T-helper 2 cell treated with Interferon-gamma antibody and Interleukin-4, amounts not matched to agents 100 ng/mL and 5 ng/mL, for 36 hours (primary cell): ENCODE results near the gene NDNF. TPM values are rescaled to one million over a fixed set of nuclear protein-coding genes. Genes with fewer than 3 reads are reported as not detected.

Experiments
- intact Hi-C: fragments of 100-400 bp; cut with micrococcal nuclease; formaldehyde crosslinking; loops from one replicate; pipeline ENCODE4 v1.15.1; 2023
- total RNA-seq: library from RNA; stranded (reverse); gene quantifications from 2 replicates; pipeline ENCODE4 v1.2.3, GENCODE V29; 2022

NDNF gene
- total RNA-seq, 1 donor from 2014 or later = not detected

DNA sequence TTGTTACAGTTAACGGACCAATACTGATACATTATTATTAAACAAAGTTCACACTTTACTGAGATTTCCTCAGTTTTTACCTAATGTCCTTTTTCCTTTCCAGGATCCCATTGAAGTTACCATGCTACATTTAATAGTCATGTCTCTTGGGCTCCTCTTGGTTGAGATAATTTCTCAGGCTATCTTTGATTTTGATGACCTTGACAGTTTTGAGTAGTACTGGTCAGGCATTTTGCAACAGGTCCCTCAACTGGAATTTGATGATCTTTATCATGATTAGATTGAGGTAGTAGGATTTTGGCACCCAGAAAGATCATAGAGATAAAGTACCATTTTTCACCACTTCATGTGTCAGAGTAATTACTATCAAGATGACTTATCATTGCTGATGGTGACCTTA lies 53.8 kb downstream of the NDNF start:
- intact Hi-C loops = no loop called here

DNA sequence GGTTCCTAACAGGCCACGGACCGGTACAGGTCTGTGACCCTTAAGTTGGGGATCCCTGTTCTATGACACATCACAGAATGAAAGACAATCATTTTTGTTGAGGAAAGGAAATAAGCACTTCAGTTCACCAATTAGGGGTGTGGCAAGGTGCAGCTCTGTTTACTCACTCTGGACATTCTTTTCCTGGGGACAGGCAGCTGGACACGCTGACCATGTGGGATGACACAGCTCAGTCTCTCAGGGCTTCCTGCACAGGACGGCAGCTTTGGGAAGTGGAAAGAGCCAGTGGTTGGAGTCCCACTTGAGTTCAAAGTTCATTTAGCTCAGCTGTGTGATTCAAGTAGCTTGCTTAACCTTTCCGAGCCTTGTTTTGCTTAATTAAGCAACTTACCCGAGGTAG lies 55.7 kb downstream of the NDNF start:
- intact Hi-C loops = no loop called here

DNA sequence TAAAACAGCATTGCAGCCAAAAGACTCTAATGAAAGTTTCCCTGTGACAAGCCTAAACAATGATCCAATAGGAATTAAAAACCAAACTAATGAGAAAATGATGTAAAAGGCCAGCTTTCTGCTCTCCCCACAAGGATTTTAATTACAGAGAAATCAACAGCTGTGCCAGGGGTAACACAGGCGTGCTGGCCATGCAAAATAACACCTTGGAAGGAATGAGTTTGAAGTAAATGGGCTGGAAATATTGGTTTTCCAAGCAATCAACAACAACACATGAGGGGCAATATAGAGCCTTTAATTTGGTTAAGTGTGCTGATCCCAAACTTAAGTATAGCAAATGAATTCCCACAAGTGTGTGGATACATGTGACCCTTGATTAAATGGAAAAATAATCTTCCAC lies 56.9 kb downstream of the NDNF start:
- intact Hi-C loops = no loop called here

DNA sequence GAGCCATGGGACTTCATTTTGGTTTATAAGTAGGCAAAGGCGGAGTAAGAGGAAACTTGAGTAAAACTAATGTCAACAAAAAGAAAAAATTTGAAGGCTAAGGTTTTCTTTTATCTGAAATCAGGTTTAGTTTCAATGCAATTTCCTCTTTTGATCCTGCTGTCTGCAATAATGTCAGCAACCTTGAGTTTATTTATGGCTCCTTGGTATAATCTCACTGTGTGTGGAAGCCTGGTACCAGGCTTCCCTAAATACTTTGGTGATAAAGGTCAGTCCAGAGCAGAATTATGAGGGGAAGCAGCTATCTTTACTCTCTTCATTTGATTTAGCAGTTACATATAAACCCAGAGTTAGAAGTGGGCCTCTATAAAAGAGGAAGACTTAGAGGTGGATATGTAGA lies 57.8 kb downstream of the NDNF start:
- intact Hi-C loops = no loop called here

DNA sequence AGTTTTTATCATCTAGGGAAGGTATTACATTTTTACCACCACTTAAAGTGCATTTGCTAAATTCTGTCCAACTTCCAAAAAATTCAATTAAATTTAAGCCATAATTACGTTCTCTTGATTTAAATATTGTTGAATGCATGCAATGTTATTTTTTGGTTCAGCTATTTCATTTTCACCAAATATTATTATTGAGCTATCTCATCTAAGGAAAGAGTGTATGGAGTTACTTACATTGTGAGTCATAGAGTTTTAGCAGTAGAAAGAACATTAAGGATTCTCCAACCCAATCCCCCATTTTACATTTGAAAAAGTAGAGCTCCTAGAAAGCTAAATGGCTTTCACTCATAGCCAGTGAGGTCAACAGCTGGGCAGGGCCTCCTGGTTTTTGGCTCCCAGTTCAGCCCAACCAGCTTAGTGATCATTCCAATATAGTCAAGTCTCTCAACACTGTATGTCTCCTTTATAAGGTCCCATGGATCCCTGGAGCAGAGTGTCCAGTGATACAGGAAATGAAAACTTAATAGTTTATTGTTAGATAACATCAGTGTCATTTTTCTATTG lies 60.5 kb downstream of the NDNF start:
- intact Hi-C loops = no loop called here

DNA sequence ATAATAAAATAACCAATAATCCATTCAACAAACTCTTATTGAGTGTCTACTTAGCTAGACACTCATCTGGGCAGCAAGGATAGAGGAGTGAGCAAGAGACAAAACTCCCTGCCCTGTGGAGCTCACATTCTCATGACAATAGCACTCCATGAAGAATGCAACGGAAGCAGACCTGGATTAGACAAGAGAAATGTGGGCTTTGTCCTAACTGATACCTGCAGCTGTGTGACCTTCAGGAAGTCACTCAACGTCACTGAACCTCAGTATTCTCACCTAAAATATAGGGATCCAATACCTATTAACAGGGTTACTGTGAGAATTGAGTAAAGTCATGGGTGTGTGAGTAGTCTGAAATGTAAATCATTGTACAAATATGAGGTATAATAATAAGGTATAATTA lies 61.2 kb downstream of the NDNF start:
- intact Hi-C loops = no loop called here

DNA sequence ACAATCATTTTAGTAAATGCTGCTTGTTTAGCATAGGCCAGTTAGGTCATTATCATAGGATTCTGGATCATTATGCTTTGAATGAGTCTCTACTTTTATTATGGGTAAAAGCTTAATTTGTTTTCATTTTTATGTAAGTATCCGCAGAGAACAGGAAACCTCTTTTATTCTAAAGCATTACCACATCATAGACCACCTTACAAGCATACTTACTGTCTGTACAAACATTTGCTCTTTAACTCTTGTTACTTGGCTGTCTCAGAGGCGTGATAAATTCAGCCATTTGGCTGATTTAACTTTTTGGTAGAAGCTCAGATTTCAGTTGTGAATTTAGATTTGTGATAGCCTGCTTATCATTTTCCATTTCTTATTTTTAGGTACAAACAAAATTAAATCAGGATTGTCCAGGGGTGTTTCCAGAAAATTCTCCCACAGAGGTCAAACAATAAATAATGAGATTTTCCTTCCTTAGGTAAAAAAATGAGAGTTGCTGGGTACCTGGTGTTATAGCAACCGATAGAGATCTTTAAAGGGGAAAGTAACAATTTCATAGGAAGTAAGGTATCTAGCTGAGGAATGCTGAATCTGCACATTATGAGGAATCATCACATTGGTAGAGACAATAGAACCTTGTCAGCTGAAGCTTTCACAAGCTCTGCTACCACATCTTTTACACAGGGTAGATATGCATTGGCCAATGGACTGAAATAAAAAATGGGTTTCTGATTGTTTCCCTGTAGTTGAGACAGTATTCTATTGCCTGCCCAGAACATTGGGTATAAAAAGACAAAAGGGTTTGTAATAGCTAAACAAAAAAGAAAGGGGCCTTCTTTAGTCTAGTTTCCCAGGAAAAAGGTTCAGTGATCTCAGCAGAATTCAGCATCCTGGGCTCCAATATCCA lies 62.5 kb downstream of the NDNF start:
- intact Hi-C loops = no loop called here

DNA sequence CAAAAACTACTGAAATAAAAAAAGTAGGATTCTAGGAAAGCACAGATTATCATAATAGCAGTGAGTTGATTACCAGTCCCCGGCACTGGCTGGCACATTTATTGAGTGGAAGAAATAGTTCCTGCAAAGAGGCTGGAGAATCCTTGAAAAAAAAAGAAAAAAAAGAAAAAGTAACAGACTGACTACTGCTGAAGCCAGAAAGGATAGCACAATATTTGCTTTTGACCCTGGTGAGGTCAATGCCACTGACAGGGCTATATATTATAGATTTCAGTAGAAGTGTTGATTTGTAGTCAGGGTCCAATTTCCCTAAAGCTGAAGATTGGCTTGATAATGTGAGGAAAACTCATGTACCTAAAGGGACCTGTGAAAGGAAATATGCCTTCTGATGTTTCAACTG lies 64.7 kb downstream of the NDNF start:
- intact Hi-C loops = no loop called here

DNA sequence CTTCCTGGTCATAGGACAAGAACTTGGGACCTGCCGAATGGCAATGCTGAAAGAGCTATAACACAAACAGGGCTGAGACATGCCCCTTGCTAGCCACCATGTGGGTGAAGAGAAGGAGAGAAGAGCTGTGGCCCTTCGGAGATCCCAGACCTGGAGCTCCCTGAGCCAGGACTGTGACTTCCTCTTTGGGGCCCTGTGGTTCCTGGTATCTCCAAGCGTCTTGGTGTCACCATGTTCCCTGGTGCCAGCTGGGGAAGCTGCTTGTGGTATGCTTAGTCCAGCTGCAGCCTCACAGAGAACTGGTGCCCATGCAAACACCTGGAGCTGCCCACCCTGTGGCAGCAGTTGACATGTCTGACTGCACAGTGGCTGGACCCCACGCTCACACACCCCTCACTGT lies 68.5 kb downstream of the NDNF start:
- intact Hi-C loops = no loop called here

DNA sequence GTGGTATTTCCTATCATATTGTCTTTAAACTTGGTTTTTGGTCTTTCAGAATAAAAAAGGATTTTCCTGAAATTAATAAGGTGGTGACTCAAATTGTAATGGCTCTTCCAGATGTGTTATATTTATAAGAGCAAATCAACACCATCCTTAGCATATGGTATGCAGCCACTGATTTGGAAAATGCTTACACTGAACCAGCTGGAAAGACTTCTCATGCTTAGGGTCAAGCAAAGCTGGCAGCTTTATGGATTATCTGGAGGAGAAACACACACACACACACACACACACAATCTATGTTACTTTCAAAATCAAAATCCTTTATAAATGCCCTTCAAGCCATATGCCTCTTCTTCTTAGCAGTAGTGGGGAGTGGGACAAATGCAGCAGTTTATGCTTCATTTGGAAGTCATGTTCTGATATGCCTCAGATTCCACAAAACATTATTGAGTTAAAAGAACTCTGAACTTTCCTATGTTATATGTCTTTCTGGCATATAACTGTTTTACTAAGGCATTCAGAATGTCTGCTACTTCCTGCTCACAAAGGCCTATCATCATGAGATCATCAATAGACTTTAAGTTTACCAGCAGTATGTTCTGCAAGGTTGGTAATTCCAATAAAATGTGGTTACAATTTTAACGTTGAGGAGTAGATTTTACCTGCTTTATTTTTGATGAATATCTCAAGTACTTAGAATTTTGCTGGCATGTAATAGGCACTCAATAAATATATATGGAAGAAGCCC lies 76.9 kb downstream of the NDNF start:
- intact Hi-C loops = no loop called here

DNA sequence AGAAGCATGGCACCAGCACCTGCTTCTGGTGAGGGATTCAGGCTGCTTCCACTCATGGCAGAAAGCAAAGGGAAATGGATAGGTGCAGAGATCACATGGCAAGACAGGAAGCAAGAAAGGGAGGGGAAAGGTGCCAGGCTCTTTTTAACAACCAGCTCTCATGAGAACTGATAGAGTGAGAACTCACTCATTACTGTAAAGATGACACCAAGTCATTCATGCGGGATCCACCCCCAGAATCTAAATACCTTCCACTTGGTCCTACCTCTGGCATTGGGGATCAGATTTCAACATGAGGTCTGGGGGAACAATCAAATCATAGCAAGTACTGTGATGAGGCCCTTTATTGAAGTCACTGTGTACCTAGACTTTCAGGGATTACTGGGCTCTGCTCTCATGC lies 77.8 kb downstream of the NDNF start:
- intact Hi-C loops = no loop called here

DNA sequence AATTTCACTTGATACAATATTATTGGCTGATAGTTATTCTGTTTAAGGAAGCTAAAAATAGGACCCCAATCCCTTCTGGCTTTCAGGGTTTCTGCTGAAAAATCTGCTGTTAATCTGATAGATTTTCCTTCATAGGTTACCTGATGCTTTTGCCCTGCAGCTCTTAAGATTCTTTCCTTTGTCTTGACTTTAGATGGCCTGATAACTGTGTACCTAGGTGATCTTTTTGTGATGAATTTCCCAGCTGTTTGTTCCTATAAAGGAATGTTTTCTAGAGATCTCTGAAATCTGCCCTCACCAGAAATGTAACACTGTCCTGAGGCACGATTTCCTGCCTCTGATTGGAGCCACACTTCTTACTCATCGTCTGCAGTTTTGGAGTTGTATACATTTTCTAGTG lies 80.5 kb downstream of the NDNF start:
- intact Hi-C loops = no loop called here

DNA sequence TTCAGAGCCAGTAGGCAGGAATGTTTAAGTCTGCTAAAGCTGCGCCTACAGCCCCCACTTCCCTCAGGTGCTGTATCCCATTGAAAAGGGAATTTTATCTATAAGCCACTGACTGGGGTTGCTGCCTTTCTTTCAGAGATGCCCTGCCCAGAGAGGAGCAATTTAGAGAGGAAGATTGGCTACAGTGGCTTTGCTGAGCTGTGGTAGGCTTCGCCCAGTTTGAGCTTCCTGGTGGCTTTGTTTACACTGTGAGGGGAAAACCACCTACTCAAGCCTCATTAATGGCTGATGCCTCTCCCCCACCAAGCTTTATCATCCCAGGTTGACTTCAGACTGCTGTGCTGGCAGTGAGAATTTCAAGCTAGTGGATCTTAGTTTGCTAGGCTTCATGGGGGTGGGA lies 82.1 kb downstream of the NDNF start:
- intact Hi-C loops = no loop called here

Other genes with a start within 250 kb of the NDNF start
- gene PRDM5, start 149.8 kb downstream of the NDNF start, total RNA-seq = not detected in 2 replicates
- 0.34 and 0.93 TPM in 2 replicates for gene TNIP3, start 91.8 kb upstream of the NDNF start, total RNA-seq